LNCaP clone FGC (cell line): ENCODE data around the gene ZNF2.

Experiments
- DNase-seq: peaks from one replicate; pipeline ENCODE4 v3.0.0-alpha.2; 2011; ENCODE audit warnings: low read depth
- H3K4me3 ChIP-seq: 2 replicates; pipeline ENCODE4 v1.5.1; 2011; ENCODE audit warnings: mild to moderate bottlenecking, low read depth, low read length, control low read depth
- TF ChIP-seq, protein P1 (sequence below): IDR thresholded peaks from 2 replicates; pipeline ENCODE4 v1.5.1; 2012; ENCODE audit warnings: mild to moderate bottlenecking; ENCODE audit not compliant: control insufficient read depth, insufficient read depth; ENCODE audit errors: extremely low read depth

Gene ZNF2

GRCh38 chr2:95203911-95204310, 38.3 kb downstream of the ZNF2 start:
- DNase-seq = no peak
- TF ChIP-seq, protein P1, sequence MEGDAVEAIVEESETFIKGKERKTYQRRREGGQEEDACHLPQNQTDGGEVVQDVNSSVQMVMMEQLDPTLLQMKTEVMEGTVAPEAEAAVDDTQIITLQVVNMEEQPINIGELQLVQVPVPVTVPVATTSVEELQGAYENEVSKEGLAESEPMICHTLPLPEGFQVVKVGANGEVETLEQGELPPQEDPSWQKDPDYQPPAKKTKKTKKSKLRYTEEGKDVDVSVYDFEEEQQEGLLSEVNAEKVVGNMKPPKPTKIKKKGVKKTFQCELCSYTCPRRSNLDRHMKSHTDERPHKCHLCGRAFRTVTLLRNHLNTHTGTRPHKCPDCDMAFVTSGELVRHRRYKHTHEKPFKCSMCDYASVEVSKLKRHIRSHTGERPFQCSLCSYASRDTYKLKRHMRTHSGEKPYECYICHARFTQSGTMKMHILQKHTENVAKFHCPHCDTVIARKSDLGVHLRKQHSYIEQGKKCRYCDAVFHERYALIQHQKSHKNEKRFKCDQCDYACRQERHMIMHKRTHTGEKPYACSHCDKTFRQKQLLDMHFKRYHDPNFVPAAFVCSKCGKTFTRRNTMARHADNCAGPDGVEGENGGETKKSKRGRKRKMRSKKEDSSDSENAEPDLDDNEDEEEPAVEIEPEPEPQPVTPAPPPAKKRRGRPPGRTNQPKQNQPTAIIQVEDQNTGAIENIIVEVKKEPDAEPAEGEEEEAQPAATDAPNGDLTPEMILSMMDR = no peak
- no peak overlapping the region for H3K4me3 ChIP-seq

DNA sequence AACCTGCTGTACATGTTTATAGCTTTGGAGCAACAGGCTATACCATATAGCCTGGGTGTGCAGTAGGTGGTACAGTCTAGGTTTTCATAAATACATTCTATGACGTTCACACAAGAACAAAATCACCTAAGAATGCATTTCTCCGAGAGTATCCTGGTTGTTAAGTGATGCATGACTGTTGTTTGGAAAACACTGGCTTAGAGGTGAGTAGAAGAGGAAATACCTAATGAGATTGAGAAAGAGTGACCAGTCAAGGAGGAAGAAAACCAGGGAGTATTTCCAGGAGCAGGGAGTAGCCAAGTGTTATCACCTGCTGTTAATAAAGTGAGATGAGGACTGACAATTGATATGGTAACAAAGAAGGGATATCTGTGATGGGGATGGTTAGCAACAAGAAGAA, 38.8 kb downstream of the ZNF2 start:
- DNase-seq = no peak
- no peak overlapping the region for H3K4me3 ChIP-seq

GRCh38 chr2:95206096-95206495, 40.5 kb downstream of the ZNF2 start:
- no peak for DNase-seq
- TF ChIP-seq, protein P1 = no peak
- peak overlapping the region; percentile 80; the same call in 1 of the 2 replicates for H3K4me3 ChIP-seq

More for the DNA sequence above, 38.8 kb downstream of the ZNF2 start:
- TF ChIP-seq, protein P1 = no peak

DNA sequence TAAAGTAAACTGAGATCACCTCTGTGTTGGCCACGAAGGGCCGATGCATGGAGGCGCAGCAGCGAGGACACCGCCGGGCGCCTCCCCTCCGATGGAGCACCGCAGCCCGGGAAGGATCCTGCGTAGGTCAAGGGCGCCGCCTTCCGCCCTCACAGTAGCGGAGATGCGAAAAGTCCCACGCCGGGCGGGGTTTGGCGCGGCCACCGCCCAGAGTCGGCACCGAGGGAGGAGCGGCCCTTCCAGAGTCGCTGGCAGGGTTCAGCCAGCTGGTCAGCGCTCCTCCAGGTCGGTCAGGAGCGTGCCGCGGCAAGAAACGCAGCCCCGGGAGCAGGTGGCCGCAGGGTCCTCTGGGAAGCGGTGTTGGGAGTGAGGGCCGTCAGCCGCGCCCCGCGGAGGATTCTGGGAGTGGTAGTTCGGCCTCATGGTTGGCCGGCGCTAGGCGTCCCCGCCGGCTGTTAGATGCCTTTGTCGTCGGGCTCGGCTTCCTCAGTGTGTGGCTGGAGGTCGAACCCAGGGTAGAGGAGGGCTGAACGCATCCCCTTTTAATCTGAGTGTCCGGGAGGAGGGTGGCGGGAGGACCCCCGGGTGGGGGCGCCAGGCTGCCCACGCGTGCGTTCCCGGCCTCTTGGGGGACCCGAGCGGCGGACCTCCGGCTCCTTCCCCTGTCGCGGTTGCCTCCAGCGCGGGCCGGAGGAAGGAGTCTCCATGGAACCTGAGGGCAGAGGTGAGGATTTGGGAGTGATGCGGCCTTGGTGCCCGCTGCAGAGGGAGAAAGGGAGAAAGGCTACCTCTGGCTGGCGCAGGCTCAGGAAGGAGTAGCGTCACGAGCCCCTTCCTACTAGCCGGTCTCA, 41.7 kb downstream of the ZNF2 start, which contains the start of gene ZNF892:
Gene ZNF892, plus strand, starts transcription at position 411 of the 851 bp plus-strand sequence. Its CDS starts 295 bp downstream, at position 706.
- DNase-seq = peak; percentile 86
- peak within 1 kb of the TSS; percentile 80 for H3K4me3 ChIP-seq
- TF ChIP-seq, protein P1 = peak; percentile 67

DNA sequence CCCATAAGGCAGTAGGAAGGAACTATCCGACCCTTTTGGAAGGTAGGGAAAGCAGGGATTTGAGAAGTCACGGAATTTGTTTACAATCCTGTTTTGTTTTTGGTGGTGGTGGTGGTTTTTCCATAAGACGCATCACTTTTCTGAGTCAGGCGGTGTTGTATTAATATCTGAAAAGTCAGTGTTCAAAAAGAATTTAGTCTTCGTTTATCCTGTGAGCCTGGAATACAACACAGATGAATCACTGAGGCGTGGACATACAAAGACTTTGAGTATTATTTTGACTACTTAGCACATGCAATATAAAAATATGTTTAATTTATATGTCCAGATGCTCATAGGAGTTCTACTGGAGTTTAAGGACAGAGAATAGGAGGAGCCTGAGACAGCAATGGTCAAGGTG, 42.5 kb downstream of the ZNF2 start:
- peak overlapping the region; percentile 80 for H3K4me3 ChIP-seq
- no peak for DNase-seq
- TF ChIP-seq, protein P1 = no peak

GRCh38 chr2:95215018-95215612, 49.5 kb downstream of the ZNF2 start:
- TF ChIP-seq, protein P1 = no peak
- no peak overlapping the region for H3K4me3 ChIP-seq
- no peak for DNase-seq

GRCh38 chr2:95220449-95220848, 54.8 kb downstream of the ZNF2 start:
- no peak overlapping the region for H3K4me3 ChIP-seq
- DNase-seq = no peak
- TF ChIP-seq, protein P1 = no peak
